Endodermal cell (in vitro differentiated cells): ENCODE results near the gene IL1F10. TPM values are rescaled to one million over a fixed set of nuclear protein-coding genes. Genes with fewer than 3 reads are reported as not detected.

Experiments
- DNase-seq: peaks from one replicate; pipeline ENCODE4 v3.0.0-alpha.2; 2017
- H3K27ac ChIP-seq: 2 replicates; pipeline ENCODE4 v1.5.1; 2013; ENCODE audit warnings: mild to moderate bottlenecking, low read depth, low read length, moderate library complexity
- H3K27me3 ChIP-seq: 2 replicates; pipeline ENCODE4 v1.6.1; 2013; ENCODE audit warnings: mild to moderate bottlenecking, low read length, moderate library complexity; ENCODE audit not compliant: insufficient read depth, control insufficient read depth, poor library complexity, severe bottlenecking
- H3K36me3 ChIP-seq: 2 replicates; pipeline ENCODE4 v1.7.0; 2013; ENCODE audit warnings: mild to moderate bottlenecking, low read length, moderate library complexity; ENCODE audit not compliant: control insufficient read depth, insufficient read depth
- H3K4me1 ChIP-seq: one replicate; pipeline ENCODE4 v1.7.0; 2013; ENCODE audit warnings: low read length; ENCODE audit not compliant: control insufficient read depth, insufficient read depth
- H3K4me3 ChIP-seq: 2 replicates; pipeline ENCODE4 v1.5.1; 2013; ENCODE audit warnings: mild to moderate bottlenecking, low read length, moderate library complexity
- H3K9ac ChIP-seq: 2 replicates; pipeline ENCODE4 v1.6.1; 2013; ENCODE audit warnings: mild to moderate bottlenecking, low read length, moderate library complexity; ENCODE audit not compliant: poor library complexity, severe bottlenecking; ENCODE audit errors: extremely low read depth
- H3K9me3 ChIP-seq: 2 replicates; pipeline ENCODE4 v1.6.1; 2013; ENCODE audit warnings: mild to moderate bottlenecking, low read length, moderate library complexity; ENCODE audit not compliant: control insufficient read depth
- H3K27ac Mint-ChIP-seq: 2 replicates; pipeline ENCODE4 v1.8.0; 2020; ENCODE audit warnings: mixed read lengths
- H3K27me3 Mint-ChIP-seq: 2 replicates; pipeline ENCODE4 v1.8.0; 2021; ENCODE audit warnings: mild to moderate bottlenecking, mixed read lengths; ENCODE audit not compliant: insufficient read depth
- H3K36me3 Mint-ChIP-seq: 2 replicates; pipeline ENCODE4 v1.8.0; 2020; ENCODE audit warnings: low read depth, mixed read lengths
- H3K4me1 Mint-ChIP-seq: 2 replicates; pipeline ENCODE4 v1.8.0; 2020; ENCODE audit warnings: mixed read lengths
- H3K4me3 Mint-ChIP-seq: 2 replicates; pipeline ENCODE4 v1.8.0; 2020; ENCODE audit warnings: mild to moderate bottlenecking, moderate library complexity, mixed read lengths
- H3K9me3 Mint-ChIP-seq: 2 replicates; pipeline ENCODE4 v1.8.0; 2020; ENCODE audit warnings: mild to moderate bottlenecking, mixed read lengths
- CTCF ChIP-seq: fragments of 200-600 bp; sonication (generic); conservative IDR thresholded peaks from 2 replicates; pipeline ENCODE4 v1.5.0; 2021; ENCODE audit warnings: antibody characterized with exemption, mild to moderate bottlenecking
- WGBS, 2 experiments: methylation state at CpG; one replicate each; pipeline versions ENCODE4 v1.1.5 to v1.1.7; 2013; ENCODE audit warnings: missing lambda C conversion rate in 2 of 2, mixed read lengths in 1 of 2; ENCODE audit not compliant: insufficient coverage in 1 of 2, insufficient read length in 1 of 2; 5-methylcytosine and 5-hydroxymethylcytosine counted together
- total RNA-seq, 2 donors: library from RNA; stranded (reverse); fragmentation: NEBNext Ultra II Directional in 1 of 2; extraction: Animal tissue kit (Norgen Biotek cat#: 25700) in 1 of 2; gene quantifications; 2 replicates in 1 of 2; 3 replicates in 1 of 2; pipeline ENCODE4 v1.2.1, GENCODE V29; 2021

IL1F10 gene
- total RNA-seq, 2 donors from 2014 or later: not detected

- Mint-ChIP-seq H3K9me3 (no peaks in the 10 kb centered on the region), H3K36me3 (no peaks in the 10 kb centered on the region), H3K4me3 (no peak overlapping the region), H3K4me1 (no peaks in the 10 kb centered on the region), H3K27me3 (peaks cover 37% of the 10 kb centered on the region), H3K27ac (no peak overlapping the region)
- Histone ChIP-seq H3K9me3 (no peaks in the 10 kb centered on the region), H3K36me3 (no peaks in the 10 kb centered on the region), H3K4me3 (no peak overlapping the region), H3K27ac (no peak overlapping the region), H3K4me1 (no peaks in the 10 kb centered on the region), H3K9ac (no peak overlapping the region), H3K27me3 (peaks cover 44% of the 10 kb centered on the region)
- 80 to 93% methylated on average over 2 of the region's 2 CpGs for WGBS, 2 experiments
- TF ChIP-seq CTCF: no peak
- DNase-seq: no peak
Observed at GRCh38 chr2:113081488-113082210, 13.9 kb downstream of the IL1F10 start.

DNA sequence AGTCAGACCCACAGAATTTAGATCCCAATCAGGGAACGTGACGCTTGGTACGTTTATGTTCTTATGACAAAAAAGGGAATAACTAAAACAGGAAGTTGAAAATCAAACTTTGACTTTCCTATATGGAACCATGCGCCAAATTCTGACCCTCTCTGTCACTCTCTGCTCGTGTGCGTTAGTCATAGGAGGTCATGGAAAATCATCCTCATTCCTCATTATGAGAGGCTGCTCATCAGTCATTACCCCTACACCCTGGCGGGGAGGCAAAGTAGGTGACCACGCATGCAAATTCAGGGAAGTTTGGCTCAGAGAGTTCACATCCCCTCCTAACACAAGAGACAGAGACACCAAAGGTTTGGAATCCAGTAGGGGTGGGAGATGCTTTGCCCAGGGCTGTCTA, 15.5 kb downstream of the IL1F10 start:
- no peak for DNase-seq
- Mint-ChIP-seq H3K36me3 (no peaks in the 10 kb centered on the region), H3K9me3 (no peaks in the 10 kb centered on the region), H3K27ac (no peak overlapping the region), H3K27me3 (peaks cover 33% of the 10 kb centered on the region), H3K4me3 (no peak overlapping the region), H3K4me1 (no peaks in the 10 kb centered on the region)
- H3K36me3 ChIP-seq: no peaks in the 10 kb centered on the region
- TF ChIP-seq CTCF: no peak
- H3K9me3 ChIP-seq: no peaks in the 10 kb centered on the region
- WGBS, 2 experiments: 90 to 93% methylated on average over 6 to 8 of the region's 8 CpGs
- no peak overlapping the region for H3K27ac ChIP-seq
- H3K27me3 ChIP-seq: peaks cover 61% of the 10 kb centered on the region
- H3K4me3 ChIP-seq: no peak overlapping the region
- no peak overlapping the region for H3K9ac ChIP-seq
- no peaks in the 10 kb centered on the region for H3K4me1 ChIP-seq

DNA sequence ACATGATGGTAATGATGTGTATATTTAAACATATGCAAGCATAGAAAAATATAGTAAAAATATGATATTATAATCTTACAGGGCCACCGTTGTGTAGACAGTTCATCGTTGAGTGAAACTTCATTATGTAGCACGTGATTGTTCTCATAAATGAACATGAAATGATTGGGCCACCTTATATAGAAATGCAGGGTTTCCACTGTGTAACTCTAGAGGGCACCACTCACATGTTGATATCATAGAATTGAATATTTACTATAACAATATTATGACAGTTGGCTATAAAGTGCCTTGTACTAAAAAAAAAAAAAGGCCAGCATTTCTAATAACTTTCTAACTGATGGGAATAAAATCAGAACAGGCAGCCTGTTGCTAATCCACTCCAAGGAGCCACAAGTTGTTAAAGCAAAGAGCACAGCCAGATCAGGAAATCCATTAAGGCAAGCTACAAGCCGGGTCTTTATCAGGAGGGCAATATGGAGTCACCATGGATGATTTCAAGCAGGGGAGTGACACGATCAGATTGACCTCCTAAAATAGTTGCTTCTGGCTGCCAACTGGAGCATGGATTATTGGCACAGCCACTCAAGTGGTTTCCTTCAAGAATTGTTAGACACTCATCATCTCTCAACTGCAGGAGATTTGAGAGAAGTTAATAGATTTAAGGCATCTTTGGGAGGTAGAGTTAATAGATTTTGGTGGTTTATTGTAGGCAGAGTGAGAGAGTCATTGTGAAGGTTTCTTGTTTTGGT, 16.7 kb downstream of the IL1F10 start:
- 69 to 76% methylated on average over 5 of the region's 5 CpGs for WGBS, 2 experiments

More for the DNA sequence above, 16.7 kb downstream of the IL1F10 start:
- Mint-ChIP-seq H3K9me3 (no peaks in the 10 kb centered on the region), H3K27ac (no peak overlapping the region), H3K27me3 (peaks cover 33% of the 10 kb centered on the region), H3K4me1 (no peaks in the 10 kb centered on the region), H3K4me3 (no peak overlapping the region), H3K36me3 (no peaks in the 10 kb centered on the region)
- H3K36me3 ChIP-seq: no peaks in the 10 kb centered on the region
- peaks cover 72% of the 10 kb centered on the region for H3K27me3 ChIP-seq
- no peak overlapping the region for H3K4me3 ChIP-seq
- no peaks in the 10 kb centered on the region for H3K9me3 ChIP-seq
- H3K4me1 ChIP-seq: no peaks in the 10 kb centered on the region
- peak; percentile 69 for TF ChIP-seq CTCF
- H3K27ac ChIP-seq: no peak overlapping the region
- H3K9ac ChIP-seq: no peak overlapping the region
- DNase-seq: no peak
